ENCODE data around the gene FHOD1.

DNA sequence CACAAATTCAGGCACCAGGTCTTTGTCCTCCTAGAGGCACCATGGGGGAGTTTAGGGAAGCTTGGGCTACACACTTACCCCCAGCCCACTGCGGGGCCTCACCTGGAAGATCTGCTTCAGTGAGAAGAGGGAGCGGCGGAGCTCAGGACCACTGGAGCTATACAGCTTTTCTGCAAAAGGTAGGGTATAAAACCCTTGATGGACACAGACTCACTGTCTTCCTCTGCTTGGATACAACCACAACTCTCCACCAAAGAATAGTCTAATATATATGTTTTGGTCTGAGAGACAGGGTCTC is 9.1 kb downstream of the FHOD1 start:
- TF ChIP-seq, protein P1, sequence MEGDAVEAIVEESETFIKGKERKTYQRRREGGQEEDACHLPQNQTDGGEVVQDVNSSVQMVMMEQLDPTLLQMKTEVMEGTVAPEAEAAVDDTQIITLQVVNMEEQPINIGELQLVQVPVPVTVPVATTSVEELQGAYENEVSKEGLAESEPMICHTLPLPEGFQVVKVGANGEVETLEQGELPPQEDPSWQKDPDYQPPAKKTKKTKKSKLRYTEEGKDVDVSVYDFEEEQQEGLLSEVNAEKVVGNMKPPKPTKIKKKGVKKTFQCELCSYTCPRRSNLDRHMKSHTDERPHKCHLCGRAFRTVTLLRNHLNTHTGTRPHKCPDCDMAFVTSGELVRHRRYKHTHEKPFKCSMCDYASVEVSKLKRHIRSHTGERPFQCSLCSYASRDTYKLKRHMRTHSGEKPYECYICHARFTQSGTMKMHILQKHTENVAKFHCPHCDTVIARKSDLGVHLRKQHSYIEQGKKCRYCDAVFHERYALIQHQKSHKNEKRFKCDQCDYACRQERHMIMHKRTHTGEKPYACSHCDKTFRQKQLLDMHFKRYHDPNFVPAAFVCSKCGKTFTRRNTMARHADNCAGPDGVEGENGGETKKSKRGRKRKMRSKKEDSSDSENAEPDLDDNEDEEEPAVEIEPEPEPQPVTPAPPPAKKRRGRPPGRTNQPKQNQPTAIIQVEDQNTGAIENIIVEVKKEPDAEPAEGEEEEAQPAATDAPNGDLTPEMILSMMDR (IDR thresholded peaks at IDR 0.05), result no peak
- no peak for TF ChIP-seq EZH2 (IDR thresholded peaks at IDR 0.05; ENCODE audit: borderline replicate concordance, insufficient read depth, low read depth, low read length, poor library complexity, severe bottlenecking)

Measured in B cell (primary cell).